ENCODE results near the gene HAND1. TPM values are rescaled to one million over a fixed set of nuclear protein-coding genes. Genes with fewer than 3 reads are reported as not detected.

Gene HAND1
- polyA plus RNA-seq, 5 donors, result not detected

DNA sequence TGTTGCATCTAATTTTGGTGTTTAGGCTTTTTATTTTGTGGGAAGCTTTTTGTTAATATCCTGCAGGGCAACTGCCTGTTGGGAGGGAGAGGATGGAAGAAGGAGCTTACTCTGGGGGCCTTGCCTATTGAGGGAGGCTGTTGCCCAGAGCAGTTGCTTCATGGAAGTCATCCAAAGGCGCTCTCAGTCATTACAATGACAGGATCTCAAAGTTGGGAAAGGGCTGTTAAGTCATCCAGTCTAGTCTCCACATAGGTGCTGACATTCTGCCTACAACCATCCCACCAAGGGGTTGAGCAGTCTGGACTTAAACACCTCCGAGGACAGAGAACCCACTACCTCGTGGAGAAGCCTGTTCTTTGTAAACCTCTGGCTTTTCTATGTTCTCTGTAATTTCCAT is 19.0 kb downstream of the HAND1 start:
- no peak for DNase-seq

- no peak for DNase-seq
Observed at GRCh38 chr5:154456540-154456939, 21.5 kb downstream of the HAND1 start.

DNA sequence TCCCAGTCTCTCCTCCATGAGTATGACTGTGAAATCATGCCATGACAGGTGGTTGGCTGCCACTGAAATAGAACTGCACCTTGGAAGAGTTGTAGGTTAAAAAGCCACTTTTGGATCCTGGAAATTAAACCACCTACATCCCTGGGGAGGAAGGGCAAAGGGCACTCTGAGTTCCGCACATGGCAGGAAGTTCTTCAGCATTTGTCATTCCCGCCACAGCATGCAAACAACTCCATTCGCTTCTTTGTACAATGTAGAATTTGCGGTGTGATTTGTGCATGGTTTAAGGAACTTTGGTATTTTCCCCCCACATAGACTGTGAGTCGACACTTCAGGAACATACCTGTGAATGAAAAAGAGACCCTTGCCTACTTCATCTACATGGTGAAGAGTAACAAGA is 22.4 kb downstream of the HAND1 start:
- DNase-seq, result no peak

- DNase-seq, result no peak
Observed at GRCh38 chr5:154451957-154452356, 26.1 kb downstream of the HAND1 start.

GRCh38 chr5:154449786-154450185 is 28.2 kb downstream of the HAND1 start:
- DNase-seq, result no peak

GRCh38 chr5:154447089-154447725 is 30.8 kb downstream of the HAND1 start:
- no peak for DNase-seq

DNA sequence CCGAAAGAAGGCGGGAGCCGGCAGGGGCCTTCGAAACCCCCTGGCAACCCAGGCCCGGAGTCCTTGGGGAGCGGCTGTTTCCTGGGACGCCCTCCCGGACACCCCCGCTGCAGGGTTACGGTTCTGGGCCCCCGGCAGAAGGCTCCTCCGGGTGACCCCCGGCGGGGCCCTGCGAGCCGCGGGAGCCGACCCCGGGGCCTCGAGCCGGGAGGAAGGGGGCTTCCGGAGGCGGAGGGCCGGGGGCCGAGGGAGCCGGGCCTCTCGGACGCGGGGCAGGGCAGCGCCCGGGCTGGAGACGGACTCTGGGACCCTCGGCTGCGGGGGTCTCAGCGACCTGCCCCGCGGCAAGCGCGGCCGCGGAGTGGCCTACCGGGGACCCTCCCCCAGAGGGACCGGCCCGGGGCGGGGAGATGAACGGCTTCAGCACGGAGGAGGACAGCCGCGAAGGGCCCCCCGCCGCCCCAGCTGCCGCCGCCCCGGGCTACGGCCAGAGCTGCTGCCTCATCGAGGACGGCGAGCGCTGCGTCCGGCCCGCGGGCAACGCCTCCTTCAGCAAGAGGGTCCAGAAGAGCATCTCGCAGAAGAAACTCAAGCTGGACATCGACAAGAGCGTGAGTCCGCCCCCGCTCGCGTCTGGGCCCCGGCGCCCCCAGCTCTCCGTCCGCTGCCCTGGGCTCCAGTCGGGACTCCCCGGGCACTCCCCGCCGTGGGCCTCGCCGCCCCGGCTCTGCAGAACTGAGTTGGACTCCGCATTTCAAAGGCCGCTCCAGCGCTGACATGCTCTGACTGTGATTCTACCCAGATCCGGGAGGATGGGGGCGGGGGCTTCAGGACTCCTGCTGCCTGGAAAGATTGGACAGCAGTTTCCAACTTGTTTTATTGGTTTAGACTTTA is 31.6 kb downstream of the HAND1 start:
- DNase-seq, result peak; percentile 50 to 51

GRCh38 chr5:154445422-154446194 is 32.4 kb downstream of the HAND1 start, which contains the start of gene SAP30L:
SAP30L (plus strand) TSS chr5:154445997; CDS start chr5:154446605, 608 bp downstream.
- peak; percentile 93 to 95 for DNase-seq

GRCh38 chr5:154444556-154445421 is 33.2 kb downstream of the HAND1 start:
- peak in 1 of 2 donors; percentile 3 for DNase-seq

DNA sequence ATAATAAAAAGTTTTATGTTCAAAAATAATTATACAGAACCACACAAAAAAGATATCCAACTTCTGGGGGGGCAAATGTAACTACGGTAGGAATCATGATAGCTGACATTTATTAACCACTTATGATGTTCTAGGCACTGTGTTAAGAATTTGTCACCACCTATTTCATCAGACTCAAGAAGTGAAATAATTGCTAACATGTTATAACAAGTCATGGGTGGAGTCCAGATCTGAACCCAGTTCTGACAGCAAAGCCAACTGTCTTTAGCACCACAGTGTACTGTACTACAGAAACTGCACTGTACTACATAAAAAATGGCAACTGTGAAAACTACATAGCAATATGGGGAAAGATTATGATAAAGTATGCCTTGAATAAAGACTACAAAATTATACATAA is 35.2 kb downstream of the HAND1 start:
- no peak for DNase-seq

DNA sequence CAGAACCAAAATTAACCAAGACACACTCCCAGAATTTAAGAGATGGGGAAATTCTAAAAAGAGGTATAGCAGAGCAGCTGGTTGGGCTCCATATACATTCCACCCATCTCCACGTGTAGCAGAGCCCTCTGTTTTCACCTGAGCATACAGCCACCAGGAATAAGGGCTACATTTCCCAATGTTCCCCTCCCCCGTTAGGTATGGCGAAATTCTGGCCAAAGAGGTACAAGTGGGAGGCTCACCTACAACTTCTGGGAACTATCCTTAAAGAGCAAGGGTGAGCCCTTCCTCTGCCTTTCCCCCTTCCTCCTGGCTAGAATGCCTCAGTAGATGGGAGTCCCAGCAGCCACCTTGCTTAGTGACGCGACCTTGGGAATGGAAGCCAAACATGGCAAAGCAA is 37.5 kb downstream of the HAND1 start:
- no peak for DNase-seq

DNA sequence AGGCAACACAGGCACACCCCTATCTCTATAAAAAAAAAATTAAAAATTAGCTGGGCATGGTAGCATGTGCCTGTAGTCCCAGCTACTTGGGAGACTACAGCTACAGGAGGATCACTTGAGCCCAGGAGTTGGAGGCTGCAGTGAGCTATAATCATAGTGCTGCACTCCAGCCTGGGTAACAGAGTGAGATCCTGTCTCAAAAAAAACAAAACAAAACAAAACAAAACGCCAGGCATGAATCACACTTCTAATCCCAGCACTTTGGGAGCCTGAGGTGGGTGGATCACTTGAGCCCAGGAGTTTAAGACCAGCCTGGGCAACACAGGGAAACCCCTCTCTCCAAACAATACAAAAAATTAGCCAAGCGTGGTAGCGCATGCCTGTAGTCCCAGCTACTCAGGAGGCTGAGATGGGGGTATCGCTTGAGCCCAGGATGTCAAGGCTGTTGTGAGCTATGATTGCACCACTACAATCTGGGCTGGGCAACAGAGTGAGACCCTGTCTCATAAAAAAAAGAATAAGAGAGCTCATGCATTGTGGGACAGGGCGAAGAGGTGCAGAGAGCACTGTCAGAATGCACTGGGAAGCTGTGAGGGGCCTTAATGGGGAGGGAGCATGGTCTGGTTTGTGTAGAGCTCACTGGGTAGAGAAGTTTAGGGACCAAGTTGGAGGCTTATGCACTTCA is 40.6 kb downstream of the HAND1 start:
- no peak for DNase-seq

DNA sequence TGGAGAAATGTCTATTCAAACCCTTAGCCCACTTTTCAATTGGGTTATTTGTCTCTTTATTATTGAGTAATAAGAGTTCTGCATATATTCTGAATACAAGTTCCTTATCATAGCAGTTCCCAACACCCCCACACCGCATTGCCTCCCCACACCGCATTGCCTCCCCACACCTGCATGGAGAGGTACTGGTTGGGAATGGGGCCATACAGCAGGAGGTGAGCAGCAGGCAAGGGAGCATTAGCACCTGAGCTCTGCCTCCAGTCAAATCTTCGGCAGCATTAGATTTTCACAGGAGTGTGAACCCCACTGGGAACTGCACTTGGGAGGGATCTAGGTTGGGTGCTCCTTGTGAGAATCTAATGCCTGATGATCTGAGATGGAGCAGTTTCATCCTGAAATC is 42.8 kb downstream of the HAND1 start:
- no peak for DNase-seq

DNA sequence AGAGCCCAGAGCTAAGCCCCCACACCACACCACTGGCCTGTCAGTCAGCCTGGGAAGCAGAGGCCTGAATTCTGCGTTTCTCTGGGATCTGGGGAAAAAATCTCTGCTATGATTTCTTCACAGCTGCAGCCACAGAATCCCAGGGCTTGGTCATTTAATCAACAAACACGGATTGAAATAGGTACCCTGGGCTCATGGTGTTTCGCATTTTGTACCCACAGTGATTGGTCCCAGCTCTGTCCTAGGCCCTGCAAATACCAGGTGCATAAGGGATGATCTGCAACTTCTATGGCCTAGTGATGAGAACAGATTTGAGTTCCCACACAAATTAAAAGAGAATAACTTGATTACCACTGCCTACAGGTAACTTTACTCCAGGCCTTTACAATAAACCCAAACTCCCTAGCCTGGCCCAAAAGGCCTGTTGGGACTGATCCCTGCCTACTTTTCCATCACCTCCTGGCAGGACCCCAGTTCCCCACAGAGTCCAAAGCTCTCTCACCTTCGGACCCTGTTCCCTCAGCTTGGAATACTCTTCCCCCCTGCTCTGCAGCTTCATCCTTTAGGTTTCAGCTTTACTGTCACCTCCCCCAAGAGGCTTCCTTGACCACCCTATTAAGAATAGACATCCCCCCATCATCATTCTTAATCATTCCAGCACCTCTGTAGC is 46.9 kb downstream of the HAND1 start:
- DNase-seq, result no peak

DNA sequence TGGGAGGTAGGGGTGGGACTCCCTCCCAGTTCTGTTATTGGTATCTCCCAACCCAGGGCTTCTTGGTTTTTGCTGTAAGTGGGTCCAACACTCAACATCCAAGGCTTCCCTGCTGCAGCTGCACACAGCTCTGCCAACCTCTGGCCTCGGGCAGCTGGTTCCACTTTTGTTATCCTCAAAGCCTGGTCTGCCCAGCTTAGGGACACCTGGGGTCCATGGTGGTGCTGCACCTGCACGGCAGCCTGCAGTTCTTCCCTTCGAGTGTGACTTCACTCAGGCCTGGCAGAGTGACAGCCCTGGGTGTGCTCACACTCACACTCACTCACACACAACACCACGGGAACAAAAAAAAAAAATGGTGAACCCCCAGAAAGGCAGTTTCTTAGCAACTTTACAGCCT is 47.6 kb downstream of the HAND1 start:
- DNase-seq, result no peak

- no peak for DNase-seq
Observed at GRCh38 chr5:154429341-154429740, 48.7 kb downstream of the HAND1 start.

GRCh38 chr5:154428208-154428607 is 49.8 kb downstream of the HAND1 start:
- DNase-seq, result no peak
